ENCODE data around the gene DIS3L2. TPM values are rescaled to one million over a fixed set of nuclear protein-coding genes. Genes with fewer than 3 reads are reported as not detected.
A peak's percentile ranks its signal among the peaks of the same experiment; 100 is the strongest.

Gene DIS3L2, protein sequence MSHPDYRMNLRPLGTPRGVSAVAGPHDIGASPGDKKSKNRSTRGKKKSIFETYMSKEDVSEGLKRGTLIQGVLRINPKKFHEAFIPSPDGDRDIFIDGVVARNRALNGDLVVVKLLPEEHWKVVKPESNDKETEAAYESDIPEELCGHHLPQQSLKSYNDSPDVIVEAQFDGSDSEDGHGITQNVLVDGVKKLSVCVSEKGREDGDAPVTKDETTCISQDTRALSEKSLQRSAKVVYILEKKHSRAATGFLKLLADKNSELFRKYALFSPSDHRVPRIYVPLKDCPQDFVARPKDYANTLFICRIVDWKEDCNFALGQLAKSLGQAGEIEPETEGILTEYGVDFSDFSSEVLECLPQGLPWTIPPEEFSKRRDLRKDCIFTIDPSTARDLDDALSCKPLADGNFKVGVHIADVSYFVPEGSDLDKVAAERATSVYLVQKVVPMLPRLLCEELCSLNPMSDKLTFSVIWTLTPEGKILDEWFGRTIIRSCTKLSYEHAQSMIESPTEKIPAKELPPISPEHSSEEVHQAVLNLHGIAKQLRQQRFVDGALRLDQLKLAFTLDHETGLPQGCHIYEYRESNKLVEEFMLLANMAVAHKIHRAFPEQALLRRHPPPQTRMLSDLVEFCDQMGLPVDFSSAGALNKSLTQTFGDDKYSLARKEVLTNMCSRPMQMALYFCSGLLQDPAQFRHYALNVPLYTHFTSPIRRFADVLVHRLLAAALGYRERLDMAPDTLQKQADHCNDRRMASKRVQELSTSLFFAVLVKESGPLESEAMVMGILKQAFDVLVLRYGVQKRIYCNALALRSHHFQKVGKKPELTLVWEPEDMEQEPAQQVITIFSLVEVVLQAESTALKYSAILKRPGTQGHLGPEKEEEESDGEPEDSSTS
- 30.4 and 39.1 TPM in 2 replicates for total RNA-seq (2021)
- Bru-seq, nascent RNA = percentile 77 among the genes with signal in this experiment
- BruChase-seq, experiment 1, labeled RNA remaining after a 2-hour chase = percentile 62 among the genes with signal in this experiment
- percentile 61 among the genes with signal in this experiment for BruChase-seq, experiment 2, labeled RNA remaining after a 6-hour chase
- long read RNA-seq, partial matches to known transcripts = 11 of 18 reads
- long read RNA-seq, other reads (novel, unspliced or antisense) = 3 of 18 reads

- H3K9me2 ChIP-seq (ENCODE audit: insufficient read depth) = no peaks in the 10 kb centered on the region
- peaks cover 8% of the 10 kb centered on the region; the same call in 1 of the 2 replicates for H3F3A ChIP-seq (ENCODE audit: insufficient read depth, low read depth)
- H3K27ac ChIP-seq = peak within 1 kb of the TSS; percentile 56
- peaks cover 56% of the 10 kb centered on the region for H3K79me2 ChIP-seq (ENCODE audit: low read depth)
- CTCF ChIA-PET = no interaction called here
- H3K27me3 ChIP-seq (ENCODE audit: insufficient read depth, low read depth) = no peaks in the 10 kb centered on the region
- peak within 1 kb of the TSS; percentile 80 for H3K4me2 ChIP-seq
- POLR2A ChIA-PET (ENCODE audit: unreplicated experiment) = interaction anchor here (0.5 kb wide), 2 partner anchors 39 to 338 kb away, joined by 3 to 33 read pairs; no protein-coding TSS in a partner anchor
- TF ChIP-seq, protein P1, sequence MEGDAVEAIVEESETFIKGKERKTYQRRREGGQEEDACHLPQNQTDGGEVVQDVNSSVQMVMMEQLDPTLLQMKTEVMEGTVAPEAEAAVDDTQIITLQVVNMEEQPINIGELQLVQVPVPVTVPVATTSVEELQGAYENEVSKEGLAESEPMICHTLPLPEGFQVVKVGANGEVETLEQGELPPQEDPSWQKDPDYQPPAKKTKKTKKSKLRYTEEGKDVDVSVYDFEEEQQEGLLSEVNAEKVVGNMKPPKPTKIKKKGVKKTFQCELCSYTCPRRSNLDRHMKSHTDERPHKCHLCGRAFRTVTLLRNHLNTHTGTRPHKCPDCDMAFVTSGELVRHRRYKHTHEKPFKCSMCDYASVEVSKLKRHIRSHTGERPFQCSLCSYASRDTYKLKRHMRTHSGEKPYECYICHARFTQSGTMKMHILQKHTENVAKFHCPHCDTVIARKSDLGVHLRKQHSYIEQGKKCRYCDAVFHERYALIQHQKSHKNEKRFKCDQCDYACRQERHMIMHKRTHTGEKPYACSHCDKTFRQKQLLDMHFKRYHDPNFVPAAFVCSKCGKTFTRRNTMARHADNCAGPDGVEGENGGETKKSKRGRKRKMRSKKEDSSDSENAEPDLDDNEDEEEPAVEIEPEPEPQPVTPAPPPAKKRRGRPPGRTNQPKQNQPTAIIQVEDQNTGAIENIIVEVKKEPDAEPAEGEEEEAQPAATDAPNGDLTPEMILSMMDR (conservative IDR thresholded peaks at IDR 0.05) = no peak
- no peak for TF ChIP-seq EZH2 (IDR thresholded peaks at IDR 0.05; ENCODE audit: low read depth)
- BruUV-seq (replicated peaks) = no TSS peak
- peaks cover 23% of the 10 kb centered on the region for H3K4me1 ChIP-seq (replicated peaks; ENCODE audit: insufficient read depth)
- no peaks in the 10 kb centered on the region for H3K36me3 ChIP-seq (ENCODE audit: low read depth)
- peak within 1 kb of the TSS; percentile 99 for H3K4me3 ChIP-seq
- H3K9me3 ChIP-seq (ENCODE audit: insufficient read depth, low read depth) = no peaks in the 10 kb centered on the region
- DNase-seq = peak; percentile 64 to 74
- peak within 1 kb of the TSS; percentile 99 for H2AFZ ChIP-seq
- no peaks in the 10 kb centered on the region; the same call in 1 of the 2 replicates for H4K20me1 ChIP-seq (ENCODE audit: insufficient read depth)
- intact Hi-C loops (cut with micrococcal nuclease; ENCODE audit: unreplicated experiment) = no loop called here
These were observed at the start of gene DIS3L2 for GRCh38 chr2:231961349-231962166. DIS3L2 (plus strand) TSS chr2:231961713; CDS start chr2:232014928, 53,215 bp downstream.

DNA sequence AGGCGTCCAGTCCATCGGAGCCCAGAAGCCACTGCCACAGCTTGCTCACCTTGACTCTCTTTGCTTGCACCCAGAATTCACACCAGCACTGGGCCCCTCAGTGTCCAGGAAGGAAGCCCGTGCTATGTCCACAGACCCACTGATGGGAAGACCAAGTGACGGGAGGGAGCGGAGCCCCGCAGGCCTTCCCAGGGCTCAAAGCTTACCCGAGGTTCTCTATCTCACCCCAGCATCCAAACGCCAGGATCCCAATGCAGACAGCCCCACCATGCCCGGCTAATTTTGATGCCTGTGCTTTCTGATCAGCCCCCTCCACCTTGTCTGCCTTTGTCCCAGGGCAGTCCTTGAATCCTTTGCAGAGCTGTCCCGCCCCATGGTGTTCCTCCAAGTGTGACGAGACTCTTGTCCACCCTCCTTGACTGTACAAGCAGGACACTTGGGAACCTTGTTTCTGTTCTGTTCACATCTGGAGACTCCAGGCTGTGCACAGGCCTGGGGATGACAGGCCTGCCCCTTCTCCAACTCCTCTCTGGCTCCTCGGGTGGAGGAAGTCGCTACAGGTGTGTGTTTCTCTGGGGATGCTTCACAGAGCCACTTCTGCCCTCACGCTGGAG lies 47.3 kb upstream of the DIS3L2 start:
- Histone ChIP-seq H3K4me2 (no peak overlapping the region), H2AFZ (no peak overlapping the region), H3K36me3 (ENCODE audit: low read depth) (no peaks in the 10 kb centered on the region), H3K4me1 (replicated peaks; ENCODE audit: insufficient read depth) (no peaks in the 10 kb centered on the region), H4K20me1 (ENCODE audit: insufficient read depth) (no peaks in the 10 kb centered on the region), H3K79me2 (ENCODE audit: low read depth) (no peaks in the 10 kb centered on the region), H3K27me3 (ENCODE audit: insufficient read depth, low read depth) (no peaks in the 10 kb centered on the region), H3K9me3 (ENCODE audit: insufficient read depth, low read depth) (no peaks in the 10 kb centered on the region), H3K27ac (no peak overlapping the region), H3F3A (ENCODE audit: insufficient read depth, low read depth) (no peaks in the 10 kb centered on the region), H3K9me2 (ENCODE audit: insufficient read depth) (no peaks in the 10 kb centered on the region), H3K4me3 (no peak overlapping the region)
- no peak for DNase-seq
- intact Hi-C loops (cut with micrococcal nuclease; ENCODE audit: unreplicated experiment) = no loop called here
- POLR2A ChIA-PET (ENCODE audit: unreplicated experiment) = no interaction called here
- no TSS peak for BruUV-seq (replicated peaks)
- TF ChIP-seq EZH2 (IDR thresholded peaks at IDR 0.05; ENCODE audit: low read depth) = no peak
- TF ChIP-seq, protein P1 (conservative IDR thresholded peaks at IDR 0.05) = no peak
- CTCF ChIA-PET = no interaction called here
